C1 segment of cervical spinal cord (tissue), 14 donors: ENCODE measurements around the gene SLC38A7.
A peak's percentile ranks its signal among the peaks of the same experiment; 100 is the strongest.
"Not testable (repeated sequence)": the region's sequence is repeated elsewhere in the genome, so short reads cannot be mapped to it uniquely, and the experiment has no call there.

Source experiments
- DNase-seq, 14 donors: peaks; one replicate each; lab custom pipeline; 2025; lab: John Stamatoyannopoulos, UW

SLC38A7 gene

GRCh38 chr16:58678716-58679115, 5.9 kb downstream of the SLC38A7 start:
- peak in 11 of 14 donors; percentile 3 to 68 (median 30) for DNase-seq

- no peak for DNase-seq
Observed at GRCh38 chr16:58678269-58678668, 6.3 kb downstream of the SLC38A7 start.

GRCh38 chr16:58670946-58671583, 13.5 kb downstream of the SLC38A7 start:
- no peak for DNase-seq

- DNase-seq, result no peak
Observed at GRCh38 chr16:58670177-58670576, 14.4 kb downstream of the SLC38A7 start.

- no peak for DNase-seq
Observed at GRCh38 chr16:58665200-58665599, 19.4 kb downstream of the SLC38A7 start.

GRCh38 chr16:58661199-58661830, 23.3 kb downstream of the SLC38A7 start:
- DNase-seq, result peak in 9 of 14 donors; percentile 4 to 70 (median 17)

- DNase-seq, result not testable (repeated sequence)
Observed at GRCh38 chr16:58659911-58660310, 24.7 kb downstream of the SLC38A7 start.

- no peak for DNase-seq
Observed at GRCh38 chr16:58658796-58659211, 25.8 kb downstream of the SLC38A7 start.

- DNase-seq, result no peak
Observed at GRCh38 chr16:58656899-58657298, 27.7 kb downstream of the SLC38A7 start.

- DNase-seq, result no peak
Observed at GRCh38 chr16:58655215-58655596, 29.4 kb downstream of the SLC38A7 start.

- no peak for DNase-seq
Observed at GRCh38 chr16:58654560-58655214, 29.9 kb downstream of the SLC38A7 start.

- no peak for DNase-seq
Observed at GRCh38 chr16:58652741-58653140, 31.8 kb downstream of the SLC38A7 start.

- DNase-seq, result no peak
Observed at GRCh38 chr16:58651965-58652348, 32.6 kb downstream of the SLC38A7 start.

- no peak for DNase-seq
Observed at GRCh38 chr16:58649707-58650106, 34.9 kb downstream of the SLC38A7 start.

- DNase-seq, result no peak
Observed at GRCh38 chr16:58647107-58647506, 37.5 kb downstream of the SLC38A7 start.

- DNase-seq, result no peak
Observed at GRCh38 chr16:58644765-58645487, 39.6 kb downstream of the SLC38A7 start.

- DNase-seq, result no peak
Observed at GRCh38 chr16:58644108-58644507, 40.5 kb downstream of the SLC38A7 start.

GRCh38 chr16:58640949-58641348, 43.6 kb downstream of the SLC38A7 start:
- no peak for DNase-seq

- no peak for DNase-seq
Observed at GRCh38 chr16:58639836-58640235, 44.7 kb downstream of the SLC38A7 start.

- no peak for DNase-seq
Observed at GRCh38 chr16:58639230-58639629, 45.3 kb downstream of the SLC38A7 start.

- no peak for DNase-seq
Observed at GRCh38 chr16:58638148-58639036, 46.2 kb downstream of the SLC38A7 start.
